Retinal pigment epithelial cell (primary cell): Measurements from ENCODE around the gene GPR35.
"Not testable (repeated sequence)": the region's sequence is repeated elsewhere in the genome, so short reads cannot be mapped to it uniquely, and the experiment has no call there.

Source experiments
- DNase-seq: peaks from one replicate; pipeline ENCODE4 v3.0.0-alpha.2; 2010; ENCODE audit warnings: low read depth
- H3K4me3 ChIP-seq: 2 replicates; pipeline ENCODE4 v1.5.1; 2011; ENCODE audit warnings: mild to moderate bottlenecking, low read length, control low read depth, moderate library complexity
- CTCF ChIP-seq: conservative IDR thresholded peaks from 2 replicates; pipeline ENCODE4 v1.5.1; 2011; ENCODE audit warnings: low read depth, low read length, control low read depth, inconsistent platforms

GPR35 gene

GRCh38 chr2:240613781-240614180 lies 11.5 kb upstream of the GPR35 start:
- TF ChIP-seq CTCF = no peak
- no peak for DNase-seq
- no peak overlapping the region for H3K4me3 ChIP-seq

DNA sequence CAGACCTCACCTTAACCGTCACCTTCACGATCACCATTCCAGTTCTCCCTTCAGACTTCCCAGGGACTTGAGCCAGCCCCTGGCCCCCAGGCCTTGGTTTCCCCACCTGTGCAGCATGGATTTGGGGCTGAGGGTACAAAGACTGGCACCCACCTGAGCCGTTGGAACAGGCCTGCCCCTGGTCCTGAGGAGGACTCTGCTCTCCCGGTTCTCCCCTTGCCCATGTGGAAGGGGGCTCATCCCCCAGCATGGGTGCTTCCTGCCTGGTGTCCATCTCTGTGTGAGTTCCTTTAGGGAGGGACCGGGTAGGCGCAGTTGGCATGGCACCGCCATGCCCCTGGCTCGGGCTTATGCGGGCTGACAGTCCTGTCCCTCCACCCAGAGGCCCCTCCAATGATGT lies 10.9 kb upstream of the GPR35 start:
- no peak for DNase-seq
- no peak overlapping the region for H3K4me3 ChIP-seq
- TF ChIP-seq CTCF = no peak

DNA sequence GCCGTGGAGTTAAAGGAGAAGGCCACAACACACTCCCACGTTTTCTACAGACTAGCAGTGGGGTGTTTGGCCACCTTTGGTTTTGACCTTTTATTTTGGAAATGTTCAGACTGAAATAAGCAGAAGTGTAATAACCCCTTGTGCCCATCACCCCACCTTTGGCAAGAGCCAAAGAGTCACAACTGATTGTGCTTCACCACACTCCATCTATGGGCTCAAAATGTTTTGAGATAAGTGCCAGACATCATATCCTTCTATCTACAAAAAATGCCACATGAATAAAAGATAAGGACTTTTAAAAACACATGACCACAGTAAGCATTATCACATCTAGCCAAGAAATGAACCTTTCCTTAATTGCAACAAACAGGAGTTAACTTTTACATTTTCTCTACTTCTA lies 9.9 kb upstream of the GPR35 start:
- H3K4me3 ChIP-seq = no peak overlapping the region
- DNase-seq = no peak
- no peak for TF ChIP-seq CTCF

- no peak for TF ChIP-seq CTCF
- no peak overlapping the region for H3K4me3 ChIP-seq
- no peak for DNase-seq
Observed at GRCh38 chr2:240615820-240616547, 9.3 kb upstream of the GPR35 start.

- H3K4me3 ChIP-seq, DNase-seq: not testable (repeated sequence)
Observed at GRCh38 chr2:240616860-240617666, 8.2 kb upstream of the GPR35 start.

DNA sequence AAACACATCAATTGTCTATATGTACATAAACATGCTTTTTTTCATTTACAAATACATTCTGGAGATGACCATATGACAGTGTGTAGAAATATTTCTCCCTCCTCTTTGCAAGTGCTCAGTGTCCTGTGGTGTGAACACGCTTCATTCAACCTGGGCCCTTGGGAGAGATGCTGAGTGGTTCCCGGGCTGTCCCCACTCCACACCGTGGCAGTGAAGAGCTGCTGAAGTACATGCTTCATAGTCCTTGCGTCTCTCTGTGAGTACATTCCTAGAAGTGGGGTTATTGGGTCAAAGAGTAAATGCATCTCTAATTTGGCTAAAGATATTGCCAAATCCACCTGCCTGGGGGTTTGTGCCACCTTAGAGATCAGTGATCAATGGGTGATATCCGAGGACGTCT lies 6.5 kb upstream of the GPR35 start:
- TF ChIP-seq CTCF = no peak
- no peak overlapping the region for H3K4me3 ChIP-seq

GRCh38 chr2:240619506-240620148 lies 5.7 kb upstream of the GPR35 start:
- no peak overlapping the region for H3K4me3 ChIP-seq
- DNase-seq = no peak
- TF ChIP-seq CTCF = no peak

More for the DNA sequence above, 6.5 kb upstream of the GPR35 start:
- no peak for DNase-seq
